HepG2 (cell line): Measurements from ENCODE around the gene RERE. TPM values are rescaled to one million over a fixed set of nuclear protein-coding genes. Genes with fewer than 3 reads are reported as not detected.
A peak's percentile ranks its signal among the peaks of the same experiment; 100 is the strongest.

Experiments
- ARID2 ChIP-seq: sonication (generic); formaldehyde crosslinking; IDR thresholded peaks from 2 replicates; pipeline ENCODE4 v1.8.1; 2022; ENCODE audit warnings: mild to moderate bottlenecking, missing genetic modification reagents, borderline replicate concordance
- CHD4 ChIP-seq: fragments of 200-600 bp; sonication (generic); IDR thresholded peaks from 2 replicates; pipeline ENCODE4 v1.7.0; 2017; ENCODE audit warnings: mild to moderate bottlenecking, low read length, borderline replicate concordance
- FOXO1 ChIP-seq: sonication (generic); formaldehyde crosslinking; IDR thresholded peaks from 2 replicates; pipeline ENCODE4 v1.4.0; 2020; ENCODE audit warnings: missing genetic modification reagents
- HIVEP1 ChIP-seq: sonication (generic); formaldehyde crosslinking; IDR thresholded peaks from 2 replicates; pipeline ENCODE4 v1.4.0; 2020; ENCODE audit warnings: mild to moderate bottlenecking, missing genetic modification reagents
- IRF2 ChIP-seq: IDR thresholded peaks from 2 replicates; pipeline ENCODE4 v1.6.1; 2018; ENCODE audit warnings: missing genetic modification reagents, missing compliant biosample characterization
- MAF1 ChIP-seq: sonication (generic); formaldehyde crosslinking; IDR thresholded peaks from 2 replicates; pipeline ENCODE4 v1.5.0; 2020; ENCODE audit warnings: missing genetic modification reagents, borderline replicate concordance
- MBD4 ChIP-seq: IDR thresholded peaks from 2 replicates; pipeline ENCODE4 v1.6.1; 2012; ENCODE audit warnings: low read length, inconsistent platforms, borderline replicate concordance
- MTERF4 ChIP-seq: sonication (generic); formaldehyde crosslinking; IDR thresholded peaks from 2 replicates; pipeline ENCODE4 v1.8.0; 2023; ENCODE audit warnings: mild to moderate bottlenecking, missing genetic modification reagents
- MYC ChIP-seq: sonication (generic); formaldehyde crosslinking; IDR thresholded peaks from 2 replicates; pipeline ENCODE4 v1.9.0; 2021; ENCODE audit warnings: missing genetic modification reagents, borderline replicate concordance
- RARG ChIP-seq: sonication (generic); formaldehyde crosslinking; IDR thresholded peaks from 2 replicates; pipeline ENCODE4 v1.4.0; 2020; ENCODE audit warnings: low read depth, mild to moderate bottlenecking, missing genetic modification reagents
- RBAK ChIP-seq: sonication (generic); formaldehyde crosslinking; IDR thresholded peaks from 2 replicates; pipeline ENCODE4 v1.5.1; 2020; ENCODE audit warnings: mild to moderate bottlenecking, missing genetic modification reagents
- REL ChIP-seq: sonication (generic); formaldehyde crosslinking; conservative IDR thresholded peaks from 2 replicates; pipeline ENCODE4 v1.8.0; 2022; ENCODE audit warnings: mild to moderate bottlenecking, missing genetic modification reagents, moderate library complexity
- SPEN ChIP-seq: sonication (generic); formaldehyde crosslinking; IDR thresholded peaks from 2 replicates; pipeline ENCODE4 v1.5.1; 2020; ENCODE audit warnings: low read depth, mild to moderate bottlenecking, missing genetic modification reagents
- TEAD2 ChIP-seq: sonication (generic); formaldehyde crosslinking; IDR thresholded peaks from 2 replicates; pipeline ENCODE4 v1.9.0; 2021; ENCODE audit warnings: missing genetic modification reagents
- TGIF2 ChIP-seq: IDR thresholded peaks from 2 replicates; pipeline ENCODE4 v1.6.1; 2016; ENCODE audit warnings: control low read depth, missing compliant biosample characterization
- U2AF1 ChIP-seq: fragments of 200-400 bp; formaldehyde crosslinking; optimal IDR thresholded peaks from 2 replicates; pipeline ENCODE3; 2017; ENCODE audit warnings: mild to moderate bottlenecking, low read depth, low read length
- ZEB1 ChIP-seq: IDR thresholded peaks from 2 replicates; pipeline ENCODE4 v1.6.1; 2012; ENCODE audit warnings: mild to moderate bottlenecking, low read depth, inconsistent platforms; ENCODE audit not compliant: insufficient replicate concordance
- ZFP41 ChIP-seq: sonication (generic); formaldehyde crosslinking; IDR thresholded peaks from 2 replicates; pipeline ENCODE4 v1.4.0; 2020; ENCODE audit warnings: mild to moderate bottlenecking, missing genetic modification reagents, borderline replicate concordance
- ZNF383 ChIP-seq: sonication (generic); formaldehyde crosslinking; IDR thresholded peaks from 2 replicates; pipeline ENCODE4 v1.4.0; 2020; ENCODE audit warnings: missing genetic modification reagents, mild to moderate bottlenecking, borderline replicate concordance
- ZNF512 ChIP-seq: sonication (generic); formaldehyde crosslinking; IDR thresholded peaks from 2 replicates; pipeline ENCODE4 v1.4.0; 2020; ENCODE audit warnings: mild to moderate bottlenecking, missing genetic modification reagents
- ZNF543 ChIP-seq: sonication (generic); formaldehyde crosslinking; IDR thresholded peaks from 2 replicates; pipeline ENCODE4 v1.4.0; 2020; ENCODE audit warnings: mild to moderate bottlenecking, missing genetic modification reagents
- ZNF639 ChIP-seq: conservative IDR thresholded peaks from 2 replicates; pipeline ENCODE4 v1.6.1; 2018; ENCODE audit warnings: missing genetic modification reagents
- ZNF75D ChIP-seq: sonication (generic); formaldehyde crosslinking; IDR thresholded peaks from 2 replicates; pipeline ENCODE4 v1.8.1; 2023; ENCODE audit warnings: missing genetic modification reagents, mild to moderate bottlenecking, borderline replicate concordance
- ZNF773 ChIP-seq: sonication (generic); formaldehyde crosslinking; IDR thresholded peaks from 2 replicates; pipeline ENCODE4 v1.4.0; 2020; ENCODE audit warnings: missing genetic modification reagents, borderline replicate concordance
- polyA plus RNA-seq, 8 experiments: library from polyadenylated mRNA; depleted of rRNA in 3 of 8; stranded (reverse) in 7 of 8; unstranded in 1 of 8; fragments of >200 nt; fragmentation: Illumina TruSeq in 4 of 8; extraction: Trizol in 4 of 8; gene quantifications; 2 replicates each; pipeline versions ENCODE4 v1.2.1 to v1.2.3, GENCODE V29; 2011 to 2016; ENCODE audit warnings: low read depth in 4 of 8, missing spikeins in 1 of 8, mixed read lengths in 1 of 8; ENCODE audit not compliant: insufficient read depth in 1 of 8
- total RNA-seq, 5 experiments: library from RNA; depleted of rRNA; stranded (reverse); fragments of >200 nt; fragmentation: Illumina TruSeq; extraction: Trizol; gene quantifications; 2 replicates each; pipeline ENCODE4 v1.2.3, GENCODE V29; 2016; ENCODE audit warnings: low read depth in 1 of 5
- TF ChIP-seq, protein P1 (sequence below): sonication (generic); formaldehyde crosslinking; conservative IDR thresholded peaks from 2 replicates; pipeline ENCODE4 v1.8.0; 2022; ENCODE audit warnings: missing genetic modification reagents
- TF ChIP-seq, protein P2 (sequence below): sonication (generic); formaldehyde crosslinking; IDR thresholded peaks from 2 replicates; pipeline ENCODE4 v1.4.0; 2020; ENCODE audit warnings: missing genetic modification reagents

Gene RERE
- total and polyA plus RNA-seq, 2 of the 13 experiments (the other 11 are each of a cell fraction or from before 2014, with no cell fraction given), result 18.3 to 21.9 TPM

DNA sequence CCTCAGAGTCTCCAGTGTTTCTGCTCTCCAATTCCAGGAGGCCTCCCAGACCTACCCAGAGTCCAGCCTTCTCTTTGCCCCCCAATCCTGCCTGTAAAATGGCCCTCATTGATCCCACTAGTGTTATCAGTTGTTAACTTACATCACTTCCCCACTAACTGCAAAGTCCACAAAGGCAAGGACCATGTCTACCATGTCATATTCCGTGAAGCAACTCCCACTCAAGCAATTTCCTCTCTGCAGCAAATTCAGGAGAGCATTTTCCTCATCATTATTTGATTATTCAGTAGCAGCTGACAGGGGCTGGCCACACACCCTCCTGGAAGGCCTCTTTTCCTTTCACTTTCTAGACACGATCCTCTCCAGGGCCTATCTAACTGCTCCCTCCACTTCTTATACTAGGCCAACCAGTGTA, 153.5 kb downstream of the RERE start (continued):
- TF ChIP-seq ZEB1, result no peak
- no peak for TF ChIP-seq HIVEP1 (CRISPR knock-in tag)
- no peak for TF ChIP-seq MYC (CRISPR knock-in tag)
- no peak for TF ChIP-seq MTERF4
- no peak for TF ChIP-seq CHD4
- peak; percentile 60; the same call in 1 of the 2 replicates for TF ChIP-seq FOXO1 (CRISPR knock-in tag)
- TF ChIP-seq RARG (CRISPR knock-in tag), result no peak
- TF ChIP-seq ZNF639 (CRISPR knock-in tag), result no peak
- no peak for TF ChIP-seq ARID2 (CRISPR knock-in tag)
- TF ChIP-seq RBAK (CRISPR knock-in tag), result no peak
- TF ChIP-seq TGIF2 (CRISPR knock-in tag), result no peak
- no peak for TF ChIP-seq ZNF773 (CRISPR knock-in tag)
- no peak for TF ChIP-seq MBD4
- no peak for TF ChIP-seq REL (CRISPR knock-in tag)
- TF ChIP-seq, protein P1, sequence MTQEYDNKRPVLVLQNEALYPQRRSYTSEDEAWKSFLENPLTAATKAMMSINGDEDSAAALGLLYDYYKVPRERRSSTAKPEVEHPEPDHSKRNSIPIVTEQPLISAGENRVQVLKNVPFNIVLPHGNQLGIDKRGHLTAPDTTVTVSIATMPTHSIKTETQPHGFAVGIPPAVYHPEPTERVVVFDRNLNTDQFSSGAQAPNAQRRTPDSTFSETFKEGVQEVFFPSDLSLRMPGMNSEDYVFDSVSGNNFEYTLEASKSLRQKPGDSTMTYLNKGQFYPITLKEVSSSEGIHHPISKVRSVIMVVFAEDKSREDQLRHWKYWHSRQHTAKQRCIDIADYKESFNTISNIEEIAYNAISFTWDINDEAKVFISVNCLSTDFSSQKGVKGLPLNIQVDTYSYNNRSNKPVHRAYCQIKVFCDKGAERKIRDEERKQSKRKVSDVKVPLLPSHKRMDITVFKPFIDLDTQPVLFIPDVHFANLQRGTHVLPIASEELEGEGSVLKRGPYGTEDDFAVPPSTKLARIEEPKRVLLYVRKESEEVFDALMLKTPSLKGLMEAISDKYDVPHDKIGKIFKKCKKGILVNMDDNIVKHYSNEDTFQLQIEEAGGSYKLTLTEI (CRISPR knock-in tag), result no peak
- no peak for TF ChIP-seq IRF2
- no peak for TF ChIP-seq U2AF1
- no peak for TF ChIP-seq ZFP41 (CRISPR knock-in tag)
- no peak for TF ChIP-seq SPEN
- no peak for TF ChIP-seq ZNF543 (CRISPR knock-in tag)
- TF ChIP-seq ZNF512, result no peak
- TF ChIP-seq, protein P2, sequence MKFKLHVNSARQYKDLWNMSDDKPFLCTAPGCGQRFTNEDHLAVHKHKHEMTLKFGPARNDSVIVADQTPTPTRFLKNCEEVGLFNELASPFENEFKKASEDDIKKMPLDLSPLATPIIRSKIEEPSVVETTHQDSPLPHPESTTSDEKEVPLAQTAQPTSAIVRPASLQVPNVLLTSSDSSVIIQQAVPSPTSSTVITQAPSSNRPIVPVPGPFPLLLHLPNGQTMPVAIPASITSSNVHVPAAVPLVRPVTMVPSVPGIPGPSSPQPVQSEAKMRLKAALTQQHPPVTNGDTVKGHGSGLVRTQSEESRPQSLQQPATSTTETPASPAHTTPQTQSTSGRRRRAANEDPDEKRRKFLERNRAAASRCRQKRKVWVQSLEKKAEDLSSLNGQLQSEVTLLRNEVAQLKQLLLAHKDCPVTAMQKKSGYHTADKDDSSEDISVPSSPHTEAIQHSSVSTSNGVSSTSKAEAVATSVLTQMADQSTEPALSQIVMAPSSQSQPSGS, result peak; percentile 65
- no peak for TF ChIP-seq TEAD2
- TF ChIP-seq MAF1 (CRISPR knock-in tag), result no peak
- no peak for TF ChIP-seq ZNF75D (CRISPR knock-in tag)
- no peak for TF ChIP-seq ZNF383 (CRISPR knock-in tag)
